Vagina (tissue), 2 donors: ENCODE data around the gene DPPA4.

Experiments used
- POLR2A ChIP-seq, 2 donors: fragments of 450-650 bp; IDR thresholded peaks; one replicate each; pipeline ENCODE4 v1.6.1; 2017; ENCODE audit warnings: antibody characterized with exemption in 2 of 2, mild to moderate bottlenecking in 2 of 2, moderate library complexity in 2 of 2
- POLR2AphosphoS5 ChIP-seq, 2 donors: sonication (generic); formaldehyde crosslinking; IDR thresholded peaks; one replicate each; pipeline ENCODE4 v1.9.0; 2017; ENCODE audit warnings: antibody characterized with exemption in 2 of 2, mild to moderate bottlenecking in 2 of 2, low read depth in 1 of 2; ENCODE audit not compliant: insufficient read depth in 1 of 2
- TF ChIP-seq, protein P1 (sequence below), 3 experiments: fragments of 450-650 bp in 2 of 3; fragments of 200-600 bp in 1 of 3; sonication (generic) in 1 of 3; IDR thresholded peaks; one replicate each; pipeline ENCODE4 v1.5.1; 2017 to 2019; ENCODE audit warnings: antibody characterized with exemption in 3 of 3, mild to moderate bottlenecking in 2 of 3, moderate library complexity in 2 of 3

- TF ChIP-seq POLR2AphosphoS5 (IDR thresholded peaks at IDR 0.05; ENCODE audit: insufficient read depth in 1 of 2, low read depth in 1 of 2) (no peak), POLR2A (IDR thresholded peaks at IDR 0.05) (no peak)
- TF ChIP-seq, protein P1, sequence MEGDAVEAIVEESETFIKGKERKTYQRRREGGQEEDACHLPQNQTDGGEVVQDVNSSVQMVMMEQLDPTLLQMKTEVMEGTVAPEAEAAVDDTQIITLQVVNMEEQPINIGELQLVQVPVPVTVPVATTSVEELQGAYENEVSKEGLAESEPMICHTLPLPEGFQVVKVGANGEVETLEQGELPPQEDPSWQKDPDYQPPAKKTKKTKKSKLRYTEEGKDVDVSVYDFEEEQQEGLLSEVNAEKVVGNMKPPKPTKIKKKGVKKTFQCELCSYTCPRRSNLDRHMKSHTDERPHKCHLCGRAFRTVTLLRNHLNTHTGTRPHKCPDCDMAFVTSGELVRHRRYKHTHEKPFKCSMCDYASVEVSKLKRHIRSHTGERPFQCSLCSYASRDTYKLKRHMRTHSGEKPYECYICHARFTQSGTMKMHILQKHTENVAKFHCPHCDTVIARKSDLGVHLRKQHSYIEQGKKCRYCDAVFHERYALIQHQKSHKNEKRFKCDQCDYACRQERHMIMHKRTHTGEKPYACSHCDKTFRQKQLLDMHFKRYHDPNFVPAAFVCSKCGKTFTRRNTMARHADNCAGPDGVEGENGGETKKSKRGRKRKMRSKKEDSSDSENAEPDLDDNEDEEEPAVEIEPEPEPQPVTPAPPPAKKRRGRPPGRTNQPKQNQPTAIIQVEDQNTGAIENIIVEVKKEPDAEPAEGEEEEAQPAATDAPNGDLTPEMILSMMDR (IDR thresholded peaks at IDR 0.05), result no peak
Observed at GRCh38 chr3:109339714-109340648, 2.6 kb upstream of the DPPA4 start.
